Epithelial cell of prostate (primary cell): ENCODE results near the gene POTEE.
"Not testable (repeated sequence)": the region's sequence is repeated elsewhere in the genome, so short reads cannot be mapped to it uniquely, and the experiment has no call there.

Experiments
- DNase-seq: peaks from one replicate; pipeline ENCODE4 v3.0.0-alpha.2; 2011; ENCODE audit warnings: low read depth, low spot score
- H3K27ac ChIP-seq: fragments of 450-650 bp; 2 replicates; pipeline ENCODE4 v1.5.1; 2017; ENCODE audit warnings: mild to moderate bottlenecking

The POTEE gene

DNA sequence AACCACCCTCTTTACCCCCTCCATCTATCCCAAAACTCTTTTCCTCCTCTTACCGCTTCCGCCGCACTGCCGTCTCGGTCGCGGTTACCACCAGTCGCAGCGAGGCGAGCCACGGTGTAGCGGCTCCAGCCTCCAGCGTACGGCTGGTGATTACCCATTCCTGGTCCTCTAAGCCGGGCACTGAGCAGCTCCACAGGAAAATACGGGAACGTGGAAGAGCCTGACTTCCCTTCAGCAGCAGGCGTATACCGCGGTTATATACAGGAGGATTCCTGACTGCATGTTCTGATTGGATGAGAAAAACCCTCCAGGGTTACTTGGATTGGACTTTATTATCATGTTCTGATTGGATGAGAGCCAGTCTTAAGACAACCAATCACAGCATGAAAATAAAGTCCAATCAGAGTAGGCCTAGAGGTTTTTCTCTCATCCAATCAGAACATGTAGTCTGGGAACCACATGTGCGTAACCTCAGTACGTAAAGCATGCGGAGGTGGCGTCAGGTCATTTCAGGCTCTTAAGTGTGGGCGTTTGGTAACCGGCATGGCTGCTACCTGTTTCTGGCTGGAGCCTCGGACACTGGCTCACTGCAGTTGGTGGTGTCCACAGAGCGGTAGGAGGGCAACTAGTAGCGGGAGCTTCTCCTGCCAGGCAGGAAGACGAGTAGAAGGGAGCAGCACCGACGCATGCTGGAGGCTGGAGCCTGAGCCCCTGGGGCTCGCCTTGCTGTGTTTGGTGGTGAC, at the start of gene POTEE:
Gene POTEE, plus strand, starts transcription at position 507 of the 743 bp plus-strand sequence. CDS start 8,867 bp downstream, outside the sequence.
- H3K27ac ChIP-seq, DNase-seq: not testable (repeated sequence)

GRCh38 chr2:131165562-131165961, 43.8 kb upstream of the POTEE start:
- not testable (repeated sequence) for DNase-seq, H3K27ac ChIP-seq

- H3K27ac ChIP-seq: no peak overlapping the region
- DNase-seq: no peak
These were observed 40.8 kb upstream of the POTEE start for GRCh38 chr2:131168538-131168937.

- not testable (repeated sequence) for DNase-seq, H3K27ac ChIP-seq
These were observed 31.3 kb upstream of the POTEE start for GRCh38 chr2:131178050-131178449.

DNA sequence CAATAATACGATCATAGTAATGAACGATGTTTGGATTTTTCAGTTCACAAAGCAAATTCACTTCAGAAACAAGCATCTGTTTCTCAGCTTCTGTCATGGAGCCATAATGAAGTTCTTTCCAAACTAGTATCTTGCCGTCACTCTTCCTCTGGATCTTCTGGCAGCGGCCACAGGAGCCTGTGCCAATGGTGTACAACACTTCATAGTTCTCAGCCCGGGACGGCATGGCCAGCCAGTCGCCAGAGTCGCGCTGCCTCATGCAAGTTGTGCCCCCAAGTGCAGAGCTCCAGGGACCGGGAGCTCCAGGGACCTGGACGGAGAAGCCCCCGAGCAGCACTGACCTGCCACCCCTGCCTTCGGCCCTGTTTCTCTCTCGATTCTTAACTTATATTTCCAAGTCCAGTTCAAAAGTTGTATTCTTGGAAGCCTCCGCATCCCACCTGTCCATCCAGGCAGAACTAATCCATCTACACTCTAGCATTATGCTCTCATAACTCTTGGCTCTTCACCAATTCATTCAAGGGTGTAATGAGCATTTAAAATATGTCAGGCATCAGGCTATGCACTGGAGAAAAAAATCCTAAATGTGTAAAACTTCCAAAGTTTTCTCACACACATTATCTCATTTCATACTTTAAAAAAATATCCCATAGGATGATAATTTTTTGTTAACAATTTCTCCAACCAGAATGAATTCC, 30.5 kb upstream of the POTEE start:
- H3K27ac ChIP-seq, DNase-seq: not testable (repeated sequence)

DNA sequence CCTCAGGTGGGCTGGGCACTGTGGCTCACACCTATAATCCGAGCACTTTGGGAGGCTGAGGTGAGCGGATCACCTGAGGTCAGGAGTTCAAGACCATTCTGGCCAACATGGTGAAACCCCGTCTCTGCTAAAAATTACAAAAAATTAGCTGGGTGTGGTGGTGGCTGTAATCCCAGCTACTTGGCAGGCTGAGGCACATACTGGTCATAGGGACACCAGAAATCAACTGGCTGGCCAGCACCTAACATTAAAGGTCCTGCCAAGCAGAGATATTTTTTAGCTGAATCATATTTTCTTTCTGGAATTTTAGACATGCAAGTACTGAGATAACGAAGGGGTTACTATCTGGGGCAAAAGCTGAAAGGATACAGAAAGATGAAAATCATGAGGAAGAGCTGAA, 27.9 kb upstream of the POTEE start:
- not testable (repeated sequence) for DNase-seq, H3K27ac ChIP-seq

- not testable (repeated sequence) for DNase-seq, H3K27ac ChIP-seq
These were observed 15.9 kb upstream of the POTEE start for GRCh38 chr2:131193421-131193820.

GRCh38 chr2:131196186-131196585, 13.2 kb upstream of the POTEE start:
- not testable (repeated sequence) for H3K27ac ChIP-seq, DNase-seq

GRCh38 chr2:131201098-131201497, 8.2 kb upstream of the POTEE start:
- no peak for DNase-seq
- no peak overlapping the region for H3K27ac ChIP-seq

GRCh38 chr2:131207839-131208238, 1.5 kb upstream of the POTEE start:
- H3K27ac ChIP-seq, DNase-seq: not testable (repeated sequence)

GRCh38 chr2:131209773-131210104, 403 bp downstream of the POTEE start:
- not testable (repeated sequence) for H3K27ac ChIP-seq, DNase-seq

GRCh38 chr2:131210434-131211211, 1.3 kb downstream of the POTEE start:
- DNase-seq, H3K27ac ChIP-seq: not testable (repeated sequence)

DNA sequence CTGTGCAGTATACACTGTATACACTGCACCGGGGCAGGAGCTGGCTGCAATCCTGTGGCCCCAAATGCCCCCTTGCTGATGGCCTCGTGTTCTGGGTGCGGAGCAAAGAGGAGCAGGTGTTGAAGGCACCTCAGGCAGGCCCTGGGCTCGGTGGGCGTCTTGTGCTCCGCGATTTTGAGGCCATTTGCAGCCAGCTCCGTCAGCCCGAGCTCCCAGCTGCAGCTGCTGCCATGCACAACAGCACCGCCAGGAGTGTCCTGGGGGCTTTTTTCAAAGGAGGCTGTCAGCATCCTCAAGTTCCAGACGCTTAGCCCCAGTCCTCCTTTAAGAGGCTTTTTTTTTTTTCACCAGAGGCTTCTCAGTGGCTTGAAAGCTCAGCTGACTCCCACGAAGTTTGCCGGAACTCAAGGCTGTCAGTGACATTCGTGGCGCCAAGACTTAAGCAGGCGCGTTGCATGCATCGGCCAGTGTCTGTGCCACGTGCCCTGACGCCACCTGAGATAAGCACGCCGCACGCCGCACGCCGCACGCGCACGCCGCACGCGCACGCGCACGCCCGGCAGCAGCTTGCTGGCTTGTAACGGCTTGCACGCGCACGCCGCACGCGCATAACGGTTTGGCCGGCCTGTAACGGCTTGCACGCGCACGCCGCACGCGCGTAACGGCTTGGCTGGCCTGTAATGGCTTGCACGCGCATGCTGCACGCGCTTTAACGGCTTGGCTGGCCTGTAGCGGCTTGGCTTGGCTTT, 8.1 kb downstream of the POTEE start:
- not testable (repeated sequence) for DNase-seq, H3K27ac ChIP-seq

- DNase-seq, H3K27ac ChIP-seq: not testable (repeated sequence)
These were observed 26.5 kb downstream of the POTEE start for GRCh38 chr2:131235543-131236449.
